HG03025 (cell line): ENCODE results near the gene SERPINF2.
"Not testable (repeated sequence)": the region's sequence is repeated elsewhere in the genome, so short reads cannot be mapped to it uniquely, and the experiment has no call there.

ENCODE experiments used
- ATAC-seq: cut with Tn5 transposase; IDR thresholded peaks from one replicate; pipeline ENCODE4 v1.9.1; 2021; ENCODE audit warnings: mild to moderate bottlenecking, moderate library complexity; ENCODE audit not compliant: unreplicated experiment, low FRiP score

The SERPINF2 gene

GRCh38 chr17:1733759-1734158 is 8.9 kb upstream of the SERPINF2 start:
- ATAC-seq: no peak

- no peak for ATAC-seq
Measured at GRCh38 chr17:1735418-1735817, 7.3 kb upstream of the SERPINF2 start.

- ATAC-seq: no peak
Measured at GRCh38 chr17:1735834-1736347, 6.8 kb upstream of the SERPINF2 start.

- ATAC-seq: no peak
Measured at GRCh38 chr17:1736348-1737281, 6.1 kb upstream of the SERPINF2 start.

GRCh38 chr17:1737531-1738291 is 5.0 kb upstream of the SERPINF2 start:
- no peak for ATAC-seq

- not testable (repeated sequence) for ATAC-seq
Measured at GRCh38 chr17:1741899-1742298, 772 bp upstream of the SERPINF2 start.

GRCh38 chr17:1743088-1743439 is 393 bp downstream of the SERPINF2 start:
- no peak for ATAC-seq

- no peak for ATAC-seq
Measured at GRCh38 chr17:1744551-1745512, 2.2 kb downstream of the SERPINF2 start.

- no peak for ATAC-seq
Measured at GRCh38 chr17:1745513-1746020, 2.9 kb downstream of the SERPINF2 start.

GRCh38 chr17:1746975-1747543 is 4.4 kb downstream of the SERPINF2 start:
- ATAC-seq: no peak

GRCh38 chr17:1750628-1751027 is 8.0 kb downstream of the SERPINF2 start:
- ATAC-seq: no peak

GRCh38 chr17:1752425-1753262 is 10.0 kb downstream of the SERPINF2 start:
- ATAC-seq: no peak

GRCh38 chr17:1753767-1754429 is 11.2 kb downstream of the SERPINF2 start:
- ATAC-seq: no peak

GRCh38 chr17:1754430-1755112 is 11.9 kb downstream of the SERPINF2 start:
- ATAC-seq: no peak

- ATAC-seq: no peak
Measured at GRCh38 chr17:1755252-1755826, 12.7 kb downstream of the SERPINF2 start.

GRCh38 chr17:1755827-1756262 is 13.2 kb downstream of the SERPINF2 start:
- ATAC-seq: no peak

- no peak for ATAC-seq
Measured at GRCh38 chr17:1758807-1759206, 16.1 kb downstream of the SERPINF2 start.
